ENCODE data around the gene ATP8A2.

GRCh38 chr13:25827831-25828465, 456.2 kb downstream of the ATP8A2 start:
- TF ChIP-seq, protein P1, sequence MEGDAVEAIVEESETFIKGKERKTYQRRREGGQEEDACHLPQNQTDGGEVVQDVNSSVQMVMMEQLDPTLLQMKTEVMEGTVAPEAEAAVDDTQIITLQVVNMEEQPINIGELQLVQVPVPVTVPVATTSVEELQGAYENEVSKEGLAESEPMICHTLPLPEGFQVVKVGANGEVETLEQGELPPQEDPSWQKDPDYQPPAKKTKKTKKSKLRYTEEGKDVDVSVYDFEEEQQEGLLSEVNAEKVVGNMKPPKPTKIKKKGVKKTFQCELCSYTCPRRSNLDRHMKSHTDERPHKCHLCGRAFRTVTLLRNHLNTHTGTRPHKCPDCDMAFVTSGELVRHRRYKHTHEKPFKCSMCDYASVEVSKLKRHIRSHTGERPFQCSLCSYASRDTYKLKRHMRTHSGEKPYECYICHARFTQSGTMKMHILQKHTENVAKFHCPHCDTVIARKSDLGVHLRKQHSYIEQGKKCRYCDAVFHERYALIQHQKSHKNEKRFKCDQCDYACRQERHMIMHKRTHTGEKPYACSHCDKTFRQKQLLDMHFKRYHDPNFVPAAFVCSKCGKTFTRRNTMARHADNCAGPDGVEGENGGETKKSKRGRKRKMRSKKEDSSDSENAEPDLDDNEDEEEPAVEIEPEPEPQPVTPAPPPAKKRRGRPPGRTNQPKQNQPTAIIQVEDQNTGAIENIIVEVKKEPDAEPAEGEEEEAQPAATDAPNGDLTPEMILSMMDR (conservative IDR thresholded peaks at IDR 0.05; ENCODE audit: low read length) = no peak
- TF ChIP-seq EZH2phosphoT487 (IDR thresholded peaks at IDR 0.05; ENCODE audit: borderline replicate concordance, low read depth, low read length) = no peak

All from OCI-LY7 (cell line).